ENCODE data around the gene CYB5B. TPM values are rescaled to one million over a fixed set of nuclear protein-coding genes. Genes with fewer than 3 reads are reported as not detected.

The CYB5B gene, protein sequence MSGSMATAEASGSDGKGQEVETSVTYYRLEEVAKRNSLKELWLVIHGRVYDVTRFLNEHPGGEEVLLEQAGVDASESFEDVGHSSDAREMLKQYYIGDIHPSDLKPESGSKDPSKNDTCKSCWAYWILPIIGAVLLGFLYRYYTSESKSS
- total RNA-seq, result 59.8 TPM
- long read RNA-seq, full-length matches to known transcripts, result 29 of 32 reads
- long read RNA-seq, partial matches to known transcripts, result 0 of 32 reads
- long read RNA-seq, other reads (novel, unspliced or antisense), result 3 of 32 reads

GRCh38 chr16:69424053-69424934 lies at the start of gene CYB5B:
Gene CYB5B, plus strand, starts transcription at chr16:69424619. Its CDS starts 65 bp downstream, at chr16:69424684.
- DNase-seq, result peak; percentile 93
- intact Hi-C loops (cut with micrococcal nuclease), result no loop called here
- ATAC-seq, result peak; percentile 99

GRCh38 chr16:69376393-69377059 lies 47.9 kb upstream of the CYB5B start:
- intact Hi-C loops (cut with micrococcal nuclease), result no loop called here

DNA sequence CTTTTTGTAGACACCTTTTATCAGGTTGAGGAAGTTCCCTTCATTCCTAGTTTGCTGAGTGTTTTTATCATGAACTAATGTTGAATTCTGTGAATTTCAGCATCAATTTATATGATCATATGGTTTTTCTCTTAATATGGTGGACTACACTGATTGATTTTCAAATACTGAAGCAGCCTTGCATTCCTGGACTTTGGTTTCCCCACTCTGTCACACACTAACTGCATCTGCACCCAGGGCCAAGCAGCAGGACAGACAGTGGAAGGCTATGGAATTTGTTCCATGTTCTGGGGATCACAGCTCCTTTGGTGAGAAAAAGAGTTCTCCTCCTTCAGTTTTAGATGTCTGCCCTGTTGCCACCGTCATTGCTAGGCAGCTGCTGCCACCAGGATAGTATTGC lies 46.4 kb upstream of the CYB5B start:
- no peak for DNase-seq
- ATAC-seq, result no peak
- intact Hi-C loops (cut with micrococcal nuclease), result no loop called here

More at GRCh38 chr16:69376393-69377059, 47.9 kb upstream of the CYB5B start:
- ATAC-seq (no peak), DNase-seq (no peak)

DNA sequence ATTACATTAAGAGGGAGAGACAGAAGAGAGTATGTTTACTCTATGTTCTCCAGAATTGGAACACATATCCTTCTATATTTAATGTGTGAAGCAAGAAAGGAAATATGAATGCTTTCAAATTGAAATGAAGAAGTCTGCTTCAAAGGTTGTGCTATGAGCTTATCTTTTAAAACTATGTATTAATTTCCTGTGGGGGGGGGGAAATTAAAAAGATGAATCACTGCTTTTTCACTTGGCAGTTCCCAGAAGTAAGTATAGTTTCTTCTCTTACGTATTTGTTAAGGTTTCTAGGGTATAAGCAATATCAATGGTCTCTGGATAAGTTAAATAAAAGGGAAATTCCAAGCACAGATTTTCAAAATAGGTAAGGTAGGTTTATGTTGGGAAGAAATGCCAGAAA lies 45.7 kb upstream of the CYB5B start:
- intact Hi-C loops (cut with micrococcal nuclease), result no loop called here
- ATAC-seq, result no peak
- DNase-seq, result no peak

- ATAC-seq (no peak), DNase-seq (no peak)
- intact Hi-C loops (cut with micrococcal nuclease), result no loop called here
Measured at GRCh38 chr16:69381231-69381630, 43.2 kb upstream of the CYB5B start.

DNA sequence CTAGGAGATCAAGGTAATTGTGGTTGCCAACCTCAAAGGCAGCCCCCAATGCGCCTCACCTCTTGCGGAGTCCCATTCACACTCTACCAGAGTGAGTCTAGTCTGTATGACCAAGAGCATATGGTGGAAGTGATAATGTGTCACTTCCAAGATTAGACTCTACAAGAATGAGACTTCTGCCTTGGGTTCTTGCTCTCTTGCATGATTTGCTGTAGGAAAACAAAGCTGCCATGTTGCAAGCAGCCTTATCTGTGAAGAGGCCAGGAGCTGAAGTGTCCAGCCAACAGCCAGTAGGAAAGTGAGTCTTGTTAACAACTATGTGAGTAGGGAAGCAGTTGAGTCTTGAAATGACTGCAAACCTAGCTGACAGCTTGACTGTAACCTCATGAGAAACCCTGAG lies 42.0 kb upstream of the CYB5B start:
- intact Hi-C loops (cut with micrococcal nuclease), result no loop called here
- DNase-seq (no peak), ATAC-seq (no peak)

- ATAC-seq, result no peak
- DNase-seq, result no peak
- intact Hi-C loops (cut with micrococcal nuclease), result no loop called here
Measured at GRCh38 chr16:69384974-69385373, 39.4 kb upstream of the CYB5B start.

- no peak for DNase-seq
- ATAC-seq, result no peak
- intact Hi-C loops (cut with micrococcal nuclease), result no loop called here
Measured at GRCh38 chr16:69386596-69386995, 37.8 kb upstream of the CYB5B start.

DNA sequence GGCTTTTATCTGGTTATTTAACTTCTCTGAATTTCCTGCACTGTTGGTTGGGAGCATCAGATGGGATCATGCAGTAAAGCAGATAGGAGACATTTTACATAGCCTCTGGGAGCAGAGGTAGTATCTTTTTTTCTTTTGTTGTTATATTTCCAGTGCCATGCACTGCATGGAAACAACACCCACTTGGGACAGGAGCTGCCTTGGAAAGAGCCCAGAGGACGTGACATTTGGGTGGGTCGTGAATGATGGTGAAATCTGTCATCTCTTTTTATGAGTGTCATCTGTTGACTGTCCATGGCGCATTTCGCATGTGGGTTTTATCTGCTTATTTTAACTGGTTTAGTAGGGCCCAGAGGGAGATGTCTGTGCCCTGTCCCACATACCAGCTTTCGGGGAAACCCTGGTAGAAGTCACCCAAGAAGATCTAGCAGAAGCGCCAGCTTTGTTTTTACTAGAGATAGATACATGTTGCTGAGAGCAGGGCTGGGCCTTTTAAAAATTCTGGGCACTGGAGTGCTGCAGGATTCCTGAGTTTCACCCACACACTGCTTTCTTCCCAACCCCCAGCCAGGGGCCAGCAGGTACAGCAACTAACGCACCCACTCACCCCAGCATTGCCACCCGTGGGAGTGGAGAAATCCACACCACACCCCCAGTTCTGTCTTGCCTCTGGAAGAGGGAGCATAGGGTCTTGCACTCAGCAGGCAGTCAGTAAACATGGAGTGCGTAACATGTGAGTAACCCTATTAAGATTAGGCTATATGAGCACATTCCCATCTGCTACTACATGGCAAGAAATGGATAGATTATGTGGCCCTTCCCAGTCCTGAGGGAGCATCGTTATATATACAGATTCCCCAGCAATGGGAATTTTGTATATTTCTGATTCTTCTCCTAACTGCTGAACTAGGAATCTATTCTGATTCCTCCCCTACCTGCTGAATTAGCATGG lies 30.2 kb upstream of the CYB5B start:
- DNase-seq (no peak), ATAC-seq (peak; percentile 49)
- intact Hi-C loops (cut with micrococcal nuclease), result loop anchor here (10.0 kb wide), 1 partner anchor 171 kb away; the partner anchor contains the start of gene NFAT5

GRCh38 chr16:69395859-69396186 lies 28.6 kb upstream of the CYB5B start:
- no peak for DNase-seq
- intact Hi-C loops (cut with micrococcal nuclease), result loop anchor here (10.0 kb wide), 1 partner anchor 169 kb away; the partner anchor contains the start of gene NFAT5
- no peak for ATAC-seq

DNA sequence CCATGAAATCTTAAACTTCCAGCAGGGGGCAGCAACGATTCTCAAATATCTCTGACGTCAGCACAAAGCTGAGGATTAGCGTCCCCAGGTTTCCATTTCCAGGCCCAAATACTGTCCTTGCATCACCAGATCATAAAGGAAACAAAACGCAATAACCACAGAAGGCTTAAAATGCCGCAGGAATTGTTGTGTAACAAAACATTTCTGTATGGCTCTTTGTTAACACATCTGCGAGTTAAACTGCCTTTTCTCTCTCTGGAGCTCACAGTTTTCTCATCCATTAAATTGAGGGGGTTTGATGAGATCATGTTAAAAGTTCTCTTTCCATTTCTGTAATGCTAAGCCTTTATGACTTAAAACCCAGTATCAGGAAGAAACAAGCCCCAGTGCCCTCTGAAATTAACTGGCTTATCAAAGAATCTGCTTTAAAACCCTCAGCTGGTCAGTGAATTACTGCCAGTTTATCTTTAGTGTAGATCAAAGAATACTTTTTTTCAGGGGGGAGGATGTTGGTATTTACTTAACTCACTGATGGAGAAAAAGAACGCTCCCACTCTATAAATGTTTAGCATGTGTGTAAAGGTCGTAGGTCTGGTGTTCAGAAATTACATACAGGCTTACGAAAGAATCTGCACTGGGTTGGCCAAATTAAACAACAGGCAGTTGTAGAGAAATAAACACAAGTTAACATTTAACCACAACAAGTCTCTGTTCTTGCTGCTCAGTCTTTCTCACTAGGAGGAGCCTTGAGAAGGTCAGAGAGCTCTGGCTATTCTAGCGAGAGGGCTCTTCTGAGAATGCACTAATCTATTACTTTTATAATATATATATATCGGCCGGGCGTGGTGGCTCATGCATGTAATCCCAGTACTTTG lies 28.0 kb upstream of the CYB5B start:
- peak; percentile 46 for ATAC-seq
- DNase-seq, result no peak
- intact Hi-C loops (cut with micrococcal nuclease), result loop anchor here (10.0 kb wide), 1 partner anchor 168 kb away; the partner anchor contains the start of gene NFAT5

- intact Hi-C loops (cut with micrococcal nuclease), result loop anchor here (10.0 kb wide), 1 partner anchor 167 kb away; the partner anchor contains the start of gene NFAT5
- DNase-seq, result no peak
- peak; percentile 86 for ATAC-seq
Measured at GRCh38 chr16:69397821-69398521, 26.4 kb upstream of the CYB5B start.

GRCh38 chr16:69399361-69399760 lies 25.1 kb upstream of the CYB5B start:
- ATAC-seq (no peak), DNase-seq (no peak)
- intact Hi-C loops (cut with micrococcal nuclease), result loop anchor here (10.0 kb wide), 1 partner anchor 165 kb away; the partner anchor contains the start of gene NFAT5

DNA sequence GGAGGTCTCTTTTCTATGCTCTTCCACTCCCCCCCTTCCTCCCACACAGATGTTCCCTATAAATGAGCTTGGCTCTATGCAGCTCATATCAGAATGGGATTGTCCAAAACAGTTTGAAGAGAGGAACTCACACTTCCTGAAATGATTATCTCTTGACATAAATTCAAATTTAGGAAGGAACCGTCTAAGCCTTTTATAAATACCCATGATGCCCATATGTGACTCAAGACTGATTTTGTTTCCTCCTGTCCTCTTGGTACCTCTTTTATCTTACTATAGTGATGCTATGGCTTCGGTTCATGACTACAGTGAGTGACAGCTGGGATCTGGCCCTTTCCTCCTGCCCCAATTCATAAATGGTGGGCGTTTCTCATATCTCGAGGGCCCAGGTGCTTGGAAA lies 22.0 kb upstream of the CYB5B start:
- DNase-seq, result no peak
- no peak for ATAC-seq
- intact Hi-C loops (cut with micrococcal nuclease), result loop anchor here (10.0 kb wide), 1 partner anchor 212 kb away; no protein-coding TSS in a partner anchor

DNA sequence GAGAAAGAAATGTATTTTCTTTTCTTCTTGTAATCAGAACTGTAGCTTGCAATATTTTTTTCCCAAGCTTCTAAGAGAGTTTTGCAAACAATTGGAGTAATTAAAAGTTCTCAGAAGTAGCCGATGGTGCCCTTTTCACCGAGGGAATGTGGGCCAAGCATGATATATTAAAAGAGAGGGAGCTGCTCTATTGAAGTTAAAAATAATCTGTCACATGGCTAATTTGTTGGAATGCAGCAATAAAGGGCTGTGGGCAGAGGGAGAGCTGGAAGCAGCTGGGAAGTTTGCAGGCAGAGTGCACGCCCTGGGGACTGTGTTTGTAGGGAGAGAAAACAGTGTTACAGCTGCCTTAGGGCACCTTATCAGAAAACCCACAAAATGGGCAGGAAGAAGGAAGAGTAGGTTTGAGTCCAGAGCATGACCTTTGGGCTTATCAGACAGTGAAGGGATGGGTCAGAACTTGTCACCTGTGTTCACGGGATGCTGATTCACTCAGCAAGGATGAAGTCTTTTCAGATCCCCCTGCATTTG lies 20.1 kb upstream of the CYB5B start:
- intact Hi-C loops (cut with micrococcal nuclease), result loop anchor here (10.0 kb wide), 1 partner anchor 210 kb away; no protein-coding TSS in a partner anchor
- ATAC-seq, result peak; percentile 93
- peak; percentile 45 for DNase-seq

- DNase-seq (no peak), ATAC-seq (no peak)
- intact Hi-C loops (cut with micrococcal nuclease), result loop anchor here (10.0 kb wide), 1 partner anchor 209 kb away; no protein-coding TSS in a partner anchor
Measured at GRCh38 chr16:69405326-69405725, 19.1 kb upstream of the CYB5B start.

- intact Hi-C loops (cut with micrococcal nuclease), result loop anchor here (10.0 kb wide), 1 partner anchor 209 kb away; no protein-coding TSS in a partner anchor
- ATAC-seq (no peak), DNase-seq (no peak)
Measured at GRCh38 chr16:69405757-69406156, 18.7 kb upstream of the CYB5B start.
